Inflammatory macrophage treated with lipopolysaccharide for 1 hour (primary cell): ENCODE results near the gene AASDHPPT.
"Not testable (repeated sequence)": the region's sequence is repeated elsewhere in the genome, so short reads cannot be mapped to it uniquely, and the experiment has no call there.

Source experiments
- DNase-seq, 2 donors: peaks; one replicate each; pipeline ENCODE4 v3.0.0-alpha.2; 2020 to 2022

AASDHPPT gene

GRCh38 chr11:106077609-106078455 lies at the start of gene AASDHPPT:
TSS of gene AASDHPPT (plus strand) at chr11:106077662. CDS start at chr11:106077711, 49 bp downstream.
- peak in 1 of 2 donors; percentile 14 for DNase-seq

DNA sequence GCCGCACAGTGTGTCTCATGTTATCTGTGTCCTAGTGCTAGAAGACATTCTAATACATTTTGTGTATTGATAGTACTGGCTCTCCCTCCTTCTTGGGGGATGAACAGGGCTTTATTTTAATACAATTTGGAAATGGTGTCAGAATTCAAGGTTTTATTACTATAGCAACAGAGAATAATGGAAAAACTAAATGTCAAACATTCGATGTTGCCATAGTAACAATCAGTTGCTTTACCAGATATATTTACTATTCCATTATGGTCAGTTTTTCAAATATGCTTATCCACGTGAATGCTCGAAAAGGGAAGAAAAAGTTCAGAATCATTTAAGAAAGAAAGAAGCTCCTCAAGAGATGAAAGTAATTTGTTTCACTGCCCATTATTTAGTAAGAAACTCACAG lies 46.9 kb upstream of the AASDHPPT start:
- no peak for DNase-seq

DNA sequence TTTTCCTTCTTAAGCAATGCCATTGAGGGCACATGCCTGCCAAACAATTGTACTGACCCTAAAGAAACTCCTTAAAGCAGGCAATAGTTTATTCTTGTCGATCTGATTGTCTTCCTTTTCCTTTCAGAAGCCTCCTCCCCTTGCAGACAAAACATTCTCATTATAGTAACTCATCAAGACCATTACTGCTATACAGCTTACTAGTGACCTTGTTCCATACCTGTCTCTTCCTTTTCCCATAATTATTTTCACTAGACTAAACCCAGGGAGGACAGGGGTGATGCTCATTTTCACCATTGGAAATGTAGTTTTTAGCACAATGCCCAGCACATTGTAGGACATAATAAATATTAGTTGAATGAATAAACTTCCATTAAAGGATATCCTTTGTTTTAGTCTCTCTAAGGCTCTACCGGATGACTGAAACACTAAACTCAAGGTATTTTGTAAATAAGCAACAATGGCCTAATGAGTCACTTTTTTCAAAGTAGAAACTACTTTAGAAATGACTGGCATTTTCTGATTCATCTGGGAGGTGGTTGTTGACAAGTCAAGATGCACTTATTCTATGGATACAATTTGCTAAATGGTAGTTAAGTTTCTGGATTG lies 46.2 kb upstream of the AASDHPPT start:
- no peak for DNase-seq

DNA sequence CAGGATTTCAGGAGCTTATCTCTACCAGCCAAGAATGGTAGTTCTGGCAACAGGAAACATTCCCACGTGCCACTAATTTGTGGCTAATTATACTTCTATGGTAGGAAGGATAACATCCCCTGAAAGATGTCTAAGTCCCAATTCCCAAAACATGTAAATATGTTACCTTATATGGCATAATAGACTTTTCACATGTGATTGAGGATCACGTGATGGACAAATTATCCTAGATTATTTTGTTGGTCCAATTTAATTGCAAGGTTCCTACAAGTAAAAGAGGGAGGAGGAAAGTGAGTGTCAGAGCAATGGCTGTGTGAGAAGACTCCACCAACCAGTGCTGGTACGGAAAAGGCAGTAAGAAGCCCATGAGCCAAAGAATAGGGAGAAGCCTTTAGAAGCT lies 45.5 kb upstream of the AASDHPPT start:
- DNase-seq: no peak

DNA sequence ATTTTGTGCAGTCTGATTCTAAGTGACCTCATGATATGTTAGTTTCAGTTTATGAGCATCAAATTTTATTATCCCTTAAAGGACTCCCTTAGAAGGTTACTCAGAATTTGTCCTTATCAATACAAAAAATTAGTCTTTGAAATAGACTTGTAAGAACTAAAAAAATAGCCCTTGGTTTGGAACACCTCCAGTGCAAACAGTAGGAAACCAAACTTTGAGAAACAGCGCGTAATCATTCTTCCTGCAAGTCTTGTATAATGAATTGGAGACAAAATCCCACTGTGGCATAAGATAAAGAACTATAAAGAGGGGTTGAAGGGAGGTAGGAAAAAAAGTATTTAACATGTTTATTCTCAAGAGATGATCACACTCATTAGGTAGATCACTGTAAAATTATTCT lies 44.6 kb upstream of the AASDHPPT start:
- no peak for DNase-seq

GRCh38 chr11:106043540-106043939 lies 33.9 kb upstream of the AASDHPPT start:
- DNase-seq: no peak

DNA sequence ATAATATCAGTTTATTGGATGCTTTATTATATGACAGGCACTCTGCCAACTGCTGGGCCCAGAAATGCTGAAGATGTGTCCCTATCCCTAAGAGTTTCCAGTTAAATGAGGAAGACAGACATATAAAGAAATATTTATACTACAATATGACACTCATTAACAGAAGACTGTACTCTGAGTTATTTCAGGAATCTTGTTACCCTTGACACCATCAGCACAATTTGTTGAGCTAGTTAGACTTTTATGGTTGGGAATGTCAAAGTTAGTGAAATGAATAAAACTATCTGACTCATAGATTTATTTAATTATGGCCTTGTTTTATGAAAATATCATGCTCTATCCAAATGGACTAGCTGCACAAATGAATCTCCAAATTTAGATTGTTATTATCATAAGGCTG lies 29.8 kb upstream of the AASDHPPT start:
- DNase-seq: no peak

DNA sequence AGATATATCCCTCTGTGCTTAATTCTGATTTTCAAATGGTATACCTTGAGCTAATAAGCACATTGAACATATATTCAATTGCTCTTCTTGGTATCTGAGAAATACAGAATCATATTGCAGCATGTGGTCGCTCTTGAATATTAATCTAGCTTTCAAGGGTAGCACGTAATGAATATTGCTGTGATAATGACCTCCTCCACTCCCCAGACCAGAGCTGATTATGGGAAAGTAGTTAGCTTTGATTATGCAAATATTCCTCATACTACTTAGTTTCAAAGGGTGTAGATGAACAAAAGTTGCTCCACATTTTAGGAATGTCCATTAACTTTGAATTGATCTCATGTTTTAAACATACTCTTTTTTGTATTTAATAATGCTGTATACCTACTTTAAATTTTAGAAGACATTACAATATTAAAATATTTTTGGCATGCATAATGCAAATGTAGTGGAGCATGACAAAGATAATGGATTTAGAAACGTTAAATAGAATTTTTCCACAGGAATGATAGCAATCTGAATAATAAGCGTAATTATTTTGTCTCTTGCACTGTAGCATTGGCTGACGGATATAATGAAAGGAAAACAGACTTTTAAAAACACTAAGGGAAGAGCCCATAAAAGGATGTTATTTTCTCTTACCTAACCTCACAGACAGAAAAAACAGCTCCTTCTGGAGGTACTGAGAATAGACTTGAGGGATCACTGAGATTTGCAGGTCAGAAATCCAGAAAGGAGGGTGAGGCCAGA lies 27.6 kb upstream of the AASDHPPT start:
- DNase-seq: no peak

DNA sequence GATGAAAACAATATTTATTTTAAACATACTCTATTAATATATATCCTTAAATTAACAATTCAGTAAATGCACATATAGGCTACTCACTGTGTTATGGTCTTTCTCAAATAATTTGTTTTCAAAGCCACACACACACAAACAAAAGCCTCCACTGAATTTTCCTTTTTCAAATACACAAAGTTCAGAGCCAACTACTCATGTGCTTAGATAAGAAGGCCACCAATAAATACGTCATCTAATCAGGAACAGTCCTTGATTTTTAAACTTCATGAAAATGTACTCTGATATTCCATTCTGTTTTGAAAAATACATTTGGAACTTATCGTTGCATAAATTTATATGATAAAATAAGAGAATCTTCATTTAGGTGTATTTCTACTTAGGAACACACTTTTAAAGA lies 26.4 kb upstream of the AASDHPPT start:
- DNase-seq: no peak

GRCh38 chr11:106058377-106058776 lies 19.1 kb upstream of the AASDHPPT start:
- not testable (repeated sequence) for DNase-seq

- DNase-seq: no peak
Measured at GRCh38 chr11:106059617-106060016, 17.8 kb upstream of the AASDHPPT start.

DNA sequence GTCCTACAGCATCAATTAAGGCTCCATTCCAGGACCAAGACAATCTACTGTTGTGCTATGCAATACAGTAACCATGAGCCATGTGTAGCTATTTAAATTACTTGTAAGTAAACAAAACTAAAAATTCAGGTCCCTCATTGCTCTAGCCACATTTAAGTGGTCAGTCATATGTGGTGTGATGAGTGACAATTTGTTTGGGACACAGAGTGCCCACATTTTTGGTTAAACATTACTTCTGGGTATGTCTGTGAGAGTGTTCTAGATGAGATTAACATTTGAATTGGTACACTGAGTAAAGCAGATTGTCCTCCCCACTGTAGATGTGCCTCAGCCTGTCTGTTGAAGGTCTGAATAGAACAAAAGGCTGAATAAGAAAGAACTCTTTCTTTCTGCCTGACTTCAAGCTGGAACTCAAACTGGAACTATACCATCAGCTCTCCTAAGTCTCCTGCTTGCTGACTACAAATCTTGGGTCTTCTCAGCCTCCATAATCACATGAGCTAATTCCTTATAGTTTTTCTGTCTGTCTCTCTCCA lies 16.1 kb upstream of the AASDHPPT start:
- DNase-seq: no peak

DNA sequence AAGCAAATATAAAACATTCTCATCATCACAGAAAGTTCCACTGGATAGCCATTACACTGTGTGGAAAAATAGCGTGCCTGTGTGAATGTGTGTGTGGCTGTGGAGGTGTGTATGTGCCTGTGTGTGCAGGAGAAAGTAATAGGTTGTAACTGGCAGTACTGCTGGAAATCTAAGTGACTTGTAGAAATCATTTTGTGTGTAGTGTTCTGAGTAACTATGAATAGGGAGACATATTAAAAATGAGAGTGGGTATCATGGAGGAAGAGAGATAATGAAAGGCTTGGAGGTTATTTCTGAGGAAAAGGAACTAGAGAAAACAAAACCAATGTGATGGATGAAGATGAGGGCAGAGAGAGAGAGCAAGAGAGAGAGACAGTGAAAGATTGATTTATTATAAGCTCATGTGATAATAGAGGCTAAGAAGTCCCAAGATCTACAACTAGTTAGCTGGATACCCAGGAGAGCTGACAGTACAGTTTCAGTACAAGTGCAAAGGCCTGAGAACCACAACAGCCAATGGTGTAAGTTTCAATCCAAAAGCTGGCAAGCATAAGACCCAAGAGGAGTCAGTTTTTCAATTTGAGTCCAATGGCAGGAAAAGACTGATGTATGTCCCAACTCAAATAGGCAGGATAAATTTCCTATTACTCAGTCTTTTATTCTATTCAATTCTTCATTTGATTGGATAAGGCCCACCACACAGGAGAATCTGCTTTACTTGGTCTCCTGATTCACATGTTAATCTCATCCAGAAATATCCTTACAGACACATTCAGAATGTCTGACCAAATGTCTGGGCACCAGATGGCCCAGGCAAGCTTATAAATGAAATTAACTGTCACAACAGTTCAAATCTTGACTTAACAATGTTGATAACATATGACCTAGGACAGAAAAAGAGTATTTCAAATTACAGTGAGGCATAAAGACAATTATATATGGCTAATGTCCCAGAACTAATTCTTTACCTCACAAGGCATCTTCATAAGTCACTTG lies 15.2 kb upstream of the AASDHPPT start:
- no peak for DNase-seq

DNA sequence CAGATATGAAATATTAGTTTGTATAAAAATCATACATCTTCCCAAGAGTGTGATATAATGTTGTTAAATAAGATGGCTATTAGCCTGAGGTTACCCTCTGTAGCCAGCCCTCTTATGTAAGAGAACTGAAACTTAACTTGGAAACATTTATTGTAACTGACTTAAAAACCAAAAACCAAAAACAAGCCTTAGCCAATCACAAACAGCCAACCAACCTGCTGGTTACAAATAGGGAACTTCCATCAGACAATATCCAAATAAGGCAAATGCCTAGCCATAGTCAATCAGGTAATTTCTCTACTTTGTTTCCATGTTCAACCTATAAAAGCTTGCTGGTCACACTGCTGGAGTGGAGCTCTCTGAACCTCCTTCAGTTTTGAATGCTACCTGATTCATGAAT lies 14.5 kb upstream of the AASDHPPT start:
- DNase-seq: no peak

GRCh38 chr11:106070606-106071005 lies 6.9 kb upstream of the AASDHPPT start:
- DNase-seq: peak in 1 of 2 donors; percentile 5

DNA sequence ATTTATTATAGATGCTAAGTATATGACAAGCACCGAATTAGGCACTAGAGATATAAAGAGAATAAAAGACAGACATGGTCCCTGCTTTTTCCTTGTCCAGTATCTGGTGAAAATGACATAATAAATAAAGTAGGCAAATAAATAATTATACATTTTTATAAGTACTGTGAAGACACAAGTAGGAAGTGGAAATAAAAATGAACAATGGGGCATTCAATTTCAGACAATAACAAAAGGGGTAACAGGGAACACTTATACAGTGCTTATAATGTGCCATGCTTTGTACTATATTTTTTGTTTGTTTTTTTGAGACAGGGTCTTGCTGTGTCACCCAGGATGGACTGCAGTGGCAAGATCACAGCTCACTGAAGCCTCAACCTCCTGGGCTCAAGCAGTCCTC lies 4.7 kb upstream of the AASDHPPT start:
- no peak for DNase-seq

GRCh38 chr11:106076171-106076918 lies 1.1 kb upstream of the AASDHPPT start:
- no peak for DNase-seq

- DNase-seq: peak; percentile 98 to 99
Measured at GRCh38 chr11:106076919-106077608, 398 bp upstream of the AASDHPPT start, which contains the start of gene KBTBD3. TSS of gene KBTBD3 (minus strand) at chr11:106077347. CDS start at chr11:106059097, 18,250 bp downstream.

DNA sequence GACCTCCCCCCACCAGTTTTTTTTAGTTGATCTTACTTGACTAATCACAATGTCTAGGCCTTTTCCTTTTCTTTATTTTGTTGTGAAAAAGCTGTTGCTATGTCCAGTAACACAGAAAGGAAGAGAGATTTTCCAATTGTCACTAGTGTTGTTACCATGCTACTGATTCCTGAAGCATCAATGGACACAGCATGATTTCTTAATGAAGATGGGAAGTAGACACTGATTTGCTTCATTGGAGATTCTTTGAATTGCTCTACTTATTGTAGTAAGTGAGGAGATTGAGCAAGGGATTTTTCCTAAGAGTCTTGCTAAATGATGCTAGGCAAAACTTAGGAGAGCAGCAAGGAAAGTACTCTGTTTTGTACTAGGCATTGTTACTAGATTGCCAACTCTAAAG lies 4.6 kb downstream of the AASDHPPT start:
- no peak for DNase-seq

- no peak for DNase-seq
Measured at GRCh38 chr11:106086135-106086534, 8.7 kb downstream of the AASDHPPT start.

GRCh38 chr11:106086850-106087249 lies 9.4 kb downstream of the AASDHPPT start:
- no peak for DNase-seq
